Endothelial cell of umbilical vein (primary cell): ENCODE measurements around the gene ELOVL5.

Experiments
- EZH2 ChIP-seq: IDR thresholded peaks from 2 replicates; pipeline ENCODE4 v1.6.1; 2012; ENCODE audit warnings: borderline replicate concordance, low read depth, mild to moderate bottlenecking, moderate library complexity, low read length, inconsistent platforms; ENCODE audit not compliant: severe bottlenecking
- JUN ChIP-seq: IDR thresholded peaks from 2 replicates; pipeline ENCODE4 v1.6.1; 2011; ENCODE audit warnings: borderline replicate concordance, low read depth; ENCODE audit not compliant: insufficient read length, insufficient read depth
- POLR2A ChIP-seq: IDR thresholded peaks from 2 replicates; pipeline ENCODE4 v1.6.1; 2012; ENCODE audit warnings: low read depth, mild to moderate bottlenecking, control low read depth, low read length
- POLR2AphosphoS5 ChIP-seq: IDR thresholded peaks from 2 replicates; pipeline ENCODE4 v1.6.1; 2012; ENCODE audit warnings: low read depth, mild to moderate bottlenecking, control low read depth, low read length, moderate library complexity; ENCODE audit not compliant: insufficient read depth
- TF ChIP-seq, protein P1 (sequence below), 2 donors: IDR thresholded peaks; 1 replicate in 1 of 2; 2 replicates in 1 of 2; pipeline ENCODE4 v1.5.1; 2011; ENCODE audit warnings: low read length in 2 of 2, mild to moderate bottlenecking in 2 of 2, moderate library complexity in 2 of 2, control low read depth in 1 of 2, inconsistent platforms in 1 of 2, low read depth in 1 of 2; ENCODE audit not compliant: insufficient read depth in 1 of 2; ENCODE audit errors: extremely low read depth in 1 of 2

DNA sequence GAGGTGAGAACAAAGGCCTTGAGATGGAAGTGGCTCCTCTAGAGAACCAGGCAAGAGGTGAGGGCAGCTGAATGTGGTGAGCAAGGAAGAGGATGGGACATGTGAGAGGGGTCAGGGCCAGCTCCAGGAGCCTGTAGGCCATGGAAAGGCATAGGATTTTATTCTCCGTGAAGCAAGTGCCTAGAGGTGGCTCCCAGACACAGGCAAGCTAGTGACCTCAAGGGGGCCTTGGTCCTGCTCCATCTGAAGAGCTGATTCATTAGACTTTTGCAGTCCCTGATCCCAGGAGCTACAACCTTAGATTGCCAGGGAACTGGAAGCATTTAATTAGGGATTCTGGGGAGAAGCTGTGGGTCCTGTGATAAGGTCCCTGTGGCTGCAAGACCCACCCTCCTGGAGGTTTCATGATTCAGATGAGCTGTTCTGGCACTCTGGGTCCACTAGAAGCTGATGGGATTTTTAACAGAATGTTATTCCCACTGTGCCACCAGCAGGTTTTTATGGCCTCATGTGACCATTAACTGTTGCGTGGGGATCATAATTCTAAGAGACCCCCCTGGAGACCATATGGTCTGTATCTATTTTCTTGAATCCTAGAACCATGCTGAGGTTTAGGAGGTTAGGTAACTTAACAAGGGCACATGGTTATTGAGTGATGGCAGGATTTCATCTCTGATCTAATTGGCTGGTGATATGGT is 90.5 kb downstream of the ELOVL5 start:
- TF ChIP-seq EZH2, result no peak
- TF ChIP-seq, protein P1, sequence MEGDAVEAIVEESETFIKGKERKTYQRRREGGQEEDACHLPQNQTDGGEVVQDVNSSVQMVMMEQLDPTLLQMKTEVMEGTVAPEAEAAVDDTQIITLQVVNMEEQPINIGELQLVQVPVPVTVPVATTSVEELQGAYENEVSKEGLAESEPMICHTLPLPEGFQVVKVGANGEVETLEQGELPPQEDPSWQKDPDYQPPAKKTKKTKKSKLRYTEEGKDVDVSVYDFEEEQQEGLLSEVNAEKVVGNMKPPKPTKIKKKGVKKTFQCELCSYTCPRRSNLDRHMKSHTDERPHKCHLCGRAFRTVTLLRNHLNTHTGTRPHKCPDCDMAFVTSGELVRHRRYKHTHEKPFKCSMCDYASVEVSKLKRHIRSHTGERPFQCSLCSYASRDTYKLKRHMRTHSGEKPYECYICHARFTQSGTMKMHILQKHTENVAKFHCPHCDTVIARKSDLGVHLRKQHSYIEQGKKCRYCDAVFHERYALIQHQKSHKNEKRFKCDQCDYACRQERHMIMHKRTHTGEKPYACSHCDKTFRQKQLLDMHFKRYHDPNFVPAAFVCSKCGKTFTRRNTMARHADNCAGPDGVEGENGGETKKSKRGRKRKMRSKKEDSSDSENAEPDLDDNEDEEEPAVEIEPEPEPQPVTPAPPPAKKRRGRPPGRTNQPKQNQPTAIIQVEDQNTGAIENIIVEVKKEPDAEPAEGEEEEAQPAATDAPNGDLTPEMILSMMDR (IDR thresholded peaks at IDR 0.05; ENCODE audit: extremely low read depth in 1 of 2, insufficient read depth in 1 of 2, low read depth in 1 of 2, low read length in 2 of 2), result no peak
- no peak for TF ChIP-seq JUN
- no peak for TF ChIP-seq POLR2A
- no peak for TF ChIP-seq POLR2AphosphoS5
